Osteocyte (in vitro differentiated cells): ENCODE measurements around the gene CYP27B1. TPM values are rescaled to one million over a fixed set of nuclear protein-coding genes. Genes with fewer than 3 reads are reported as not detected.

Experiments used
- DNase-seq: peaks from one replicate; pipeline ENCODE4 v3.0.0; 2021; ENCODE audit warnings: mixed read lengths; ENCODE audit not compliant: unreplicated experiment; ENCODE audit errors: extremely low spot score
- H3K27ac Mint-ChIP-seq: one replicate; pipeline ENCODE4 v1.8.0; 2021; ENCODE audit warnings: mild to moderate bottlenecking, mixed read lengths; ENCODE audit not compliant: unreplicated experiment
- H3K27me3 Mint-ChIP-seq: one replicate; pipeline ENCODE4 v1.8.0; 2021; ENCODE audit warnings: mixed read lengths; ENCODE audit not compliant: unreplicated experiment
- H3K36me3 Mint-ChIP-seq: one replicate; pipeline ENCODE4 v1.8.0; 2021; ENCODE audit warnings: mixed read lengths; ENCODE audit not compliant: unreplicated experiment
- H3K4me1 Mint-ChIP-seq: one replicate; pipeline ENCODE4 v1.8.0; 2021; ENCODE audit warnings: mixed read lengths; ENCODE audit not compliant: unreplicated experiment
- H3K4me3 Mint-ChIP-seq: one replicate; pipeline ENCODE4 v1.8.0; 2021; ENCODE audit warnings: mild to moderate bottlenecking, moderate library complexity, mixed read lengths; ENCODE audit not compliant: unreplicated experiment
- H3K9me3 Mint-ChIP-seq: one replicate; pipeline ENCODE4 v1.8.0; 2021; ENCODE audit warnings: mixed read lengths; ENCODE audit not compliant: unreplicated experiment
- total RNA-seq: library from RNA; stranded (reverse); gene quantifications from 2 replicates; pipeline ENCODE4 v1.2.1, GENCODE V29; 2021
- TF ChIP-seq, protein P1 (sequence below): fragments of 200-600 bp; sonication (generic); IDR thresholded peaks from 2 replicates; pipeline ENCODE4 v1.5.0; 2021; ENCODE audit warnings: antibody characterized with exemption, mild to moderate bottlenecking, moderate library complexity

The CYP27B1 gene
- total RNA-seq, 1 donor from 2014 or later: 1.7 TPM

DNA sequence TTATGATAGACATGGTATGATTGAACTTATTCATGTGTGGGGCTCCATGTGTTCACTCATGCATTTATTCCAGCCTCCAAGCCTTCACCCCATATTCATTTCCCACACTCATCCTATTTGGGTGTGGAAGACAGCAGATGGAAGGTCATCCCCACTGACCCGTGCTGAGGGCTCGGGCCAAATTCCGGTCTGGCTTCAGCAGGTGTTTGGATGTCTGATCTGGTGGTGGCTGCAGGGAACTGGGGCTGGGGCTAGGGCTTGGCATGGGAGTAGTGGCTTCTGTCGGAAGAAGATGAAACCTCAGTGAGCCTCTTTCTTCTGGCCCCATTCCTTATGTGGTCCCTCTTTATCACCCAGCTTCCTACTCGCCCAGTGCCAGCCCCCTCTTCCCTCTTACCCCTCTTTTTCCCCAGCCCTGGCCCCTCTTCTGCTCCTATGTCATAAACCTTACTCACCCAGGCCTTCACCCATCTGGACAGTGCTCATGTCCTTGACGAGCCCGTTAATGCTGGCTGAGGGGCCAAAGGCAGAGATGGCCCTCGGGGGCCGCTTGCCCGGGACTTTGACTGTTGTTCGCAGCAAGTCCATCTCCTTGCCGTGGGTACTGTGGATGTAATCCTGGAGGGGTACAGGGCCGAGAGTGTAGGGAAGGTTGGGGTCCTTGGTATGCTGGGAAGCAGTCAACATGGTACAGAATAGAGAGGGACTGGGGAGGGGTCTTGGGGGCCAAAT is 36.4 kb downstream of the CYP27B1 start:
- TF ChIP-seq, protein P1, sequence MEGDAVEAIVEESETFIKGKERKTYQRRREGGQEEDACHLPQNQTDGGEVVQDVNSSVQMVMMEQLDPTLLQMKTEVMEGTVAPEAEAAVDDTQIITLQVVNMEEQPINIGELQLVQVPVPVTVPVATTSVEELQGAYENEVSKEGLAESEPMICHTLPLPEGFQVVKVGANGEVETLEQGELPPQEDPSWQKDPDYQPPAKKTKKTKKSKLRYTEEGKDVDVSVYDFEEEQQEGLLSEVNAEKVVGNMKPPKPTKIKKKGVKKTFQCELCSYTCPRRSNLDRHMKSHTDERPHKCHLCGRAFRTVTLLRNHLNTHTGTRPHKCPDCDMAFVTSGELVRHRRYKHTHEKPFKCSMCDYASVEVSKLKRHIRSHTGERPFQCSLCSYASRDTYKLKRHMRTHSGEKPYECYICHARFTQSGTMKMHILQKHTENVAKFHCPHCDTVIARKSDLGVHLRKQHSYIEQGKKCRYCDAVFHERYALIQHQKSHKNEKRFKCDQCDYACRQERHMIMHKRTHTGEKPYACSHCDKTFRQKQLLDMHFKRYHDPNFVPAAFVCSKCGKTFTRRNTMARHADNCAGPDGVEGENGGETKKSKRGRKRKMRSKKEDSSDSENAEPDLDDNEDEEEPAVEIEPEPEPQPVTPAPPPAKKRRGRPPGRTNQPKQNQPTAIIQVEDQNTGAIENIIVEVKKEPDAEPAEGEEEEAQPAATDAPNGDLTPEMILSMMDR: no peak
- H3K27me3 Mint-ChIP-seq: peaks cover 44% of the 10 kb centered on the region
- no peak overlapping the region for H3K4me3 Mint-ChIP-seq
- H3K27ac Mint-ChIP-seq: no peak overlapping the region
- H3K9me3 Mint-ChIP-seq: no peaks in the 10 kb centered on the region
- H3K4me1 Mint-ChIP-seq: peaks cover 13% of the 10 kb centered on the region
- DNase-seq: no peak
- H3K36me3 Mint-ChIP-seq: peaks cover 2% of the 10 kb centered on the region

DNA sequence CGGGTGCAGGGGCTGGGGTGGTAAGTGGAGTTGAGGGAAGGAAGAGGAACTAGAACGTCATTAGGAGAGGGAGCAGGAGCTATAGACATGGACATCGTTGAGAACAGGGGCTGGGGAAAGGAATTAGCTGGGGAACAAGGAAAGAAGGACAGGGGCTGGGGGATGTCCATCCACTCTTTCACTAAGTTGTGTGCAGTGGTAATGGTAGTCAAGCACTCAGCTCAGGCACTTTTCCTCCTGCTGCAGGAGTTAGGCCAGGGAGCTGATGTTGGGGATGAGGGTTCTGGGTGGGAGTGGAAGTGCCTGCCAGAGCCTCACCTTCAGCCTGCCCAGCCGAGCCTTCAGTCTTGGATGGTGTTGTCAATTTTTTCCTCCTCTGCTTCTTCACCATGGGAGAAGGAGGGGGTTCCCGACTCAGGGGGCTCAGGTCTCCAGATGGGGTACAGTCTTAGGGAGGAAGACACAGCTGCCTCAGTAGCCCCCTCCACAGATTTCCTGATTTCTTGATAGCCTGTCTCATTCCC is 37.5 kb downstream of the CYP27B1 start:
- Mint-ChIP-seq H3K9me3 (no peaks in the 10 kb centered on the region), H3K4me1 (peaks cover 10% of the 10 kb centered on the region), H3K27me3 (peaks cover 34% of the 10 kb centered on the region), H3K36me3 (peaks cover 2% of the 10 kb centered on the region), H3K4me3 (no peak overlapping the region), H3K27ac (no peak overlapping the region)
- no peak for DNase-seq
- TF ChIP-seq, protein P1: no peak

DNA sequence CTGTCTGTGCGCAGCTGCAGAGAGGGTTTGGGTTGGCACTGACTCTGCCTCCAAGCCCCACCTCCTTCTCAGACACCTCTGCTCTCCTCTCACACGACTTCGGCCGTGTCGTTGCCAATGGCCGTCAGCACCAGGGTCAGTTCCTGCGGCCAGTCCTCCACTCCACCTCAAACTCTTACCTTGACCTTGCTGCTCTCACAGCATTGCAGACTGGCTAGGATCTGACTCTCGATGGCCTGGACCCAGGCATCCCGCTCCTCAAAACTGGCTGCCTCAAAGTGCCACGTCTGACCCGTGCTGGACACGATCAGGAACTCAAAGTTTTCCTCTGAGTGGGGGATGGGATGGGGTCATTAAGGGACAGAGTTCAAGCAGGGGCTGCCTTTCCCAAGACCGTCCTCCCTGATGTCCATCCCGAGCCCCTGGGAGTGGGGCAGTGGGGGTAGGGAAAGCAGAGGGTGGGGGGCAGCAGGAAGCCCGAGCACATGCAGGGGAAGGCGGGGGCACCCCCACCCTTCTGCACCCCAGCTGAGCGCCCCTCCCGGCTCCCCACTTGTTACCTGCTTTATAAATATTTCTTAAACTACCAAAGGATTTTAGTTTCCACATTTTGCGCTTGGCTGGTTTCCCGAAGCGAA is 39.0 kb downstream of the CYP27B1 start:
- Mint-ChIP-seq H3K27ac (no peak overlapping the region), H3K9me3 (no peaks in the 10 kb centered on the region), H3K36me3 (peaks cover 2% of the 10 kb centered on the region), H3K27me3 (peaks cover 19% of the 10 kb centered on the region), H3K4me3 (peak overlapping the region; percentile 46), H3K4me1 (peaks cover 20% of the 10 kb centered on the region)
- peak; percentile 75 for DNase-seq
- TF ChIP-seq, protein P1: no peak

DNA sequence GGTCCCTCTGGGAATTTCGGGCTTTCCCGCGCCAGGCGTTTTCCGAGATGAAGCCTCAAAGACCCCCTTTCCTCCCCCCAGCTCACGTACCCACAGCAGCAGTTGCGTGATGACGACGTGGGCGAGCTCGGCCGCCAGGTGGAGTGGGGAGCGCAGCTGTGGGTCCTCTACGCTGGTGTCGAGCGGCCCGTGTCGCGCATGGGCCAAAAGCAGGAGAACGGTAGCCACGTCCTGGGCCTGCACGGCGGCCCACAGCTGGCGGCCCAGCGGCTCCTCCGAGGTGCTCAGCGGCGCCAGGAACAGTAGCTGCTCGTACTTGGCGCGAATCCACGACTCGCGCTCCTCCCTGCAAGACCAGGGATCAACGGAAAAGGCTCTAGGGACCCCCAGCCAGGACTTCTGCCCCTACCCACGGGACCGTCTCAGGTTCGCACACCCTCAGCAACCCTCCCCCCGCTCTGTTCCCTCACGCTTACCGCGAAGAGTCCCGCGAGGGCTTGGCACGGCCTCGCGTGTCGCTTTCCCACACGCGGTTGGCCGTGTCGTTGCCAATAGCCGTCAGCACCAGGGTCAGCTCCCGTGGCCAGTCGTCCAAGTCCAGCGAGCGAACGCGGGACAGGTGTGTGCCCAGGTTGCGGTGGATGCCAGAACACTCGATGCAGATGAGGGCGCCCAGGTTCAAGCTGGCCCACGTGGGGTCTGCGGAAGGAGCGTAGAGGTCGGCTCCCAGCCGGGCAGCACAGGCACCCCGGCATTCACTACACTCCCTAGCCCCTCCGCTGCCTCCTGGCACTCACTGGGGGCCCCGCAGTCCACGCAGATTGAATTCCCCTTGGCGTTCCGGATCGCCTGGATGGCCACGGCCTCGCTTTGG is 39.8 kb downstream of the CYP27B1 start:
- Mint-ChIP-seq H3K27me3 (peaks cover 11% of the 10 kb centered on the region), H3K36me3 (peaks cover 3% of the 10 kb centered on the region), H3K9me3 (no peaks in the 10 kb centered on the region), H3K27ac (peak overlapping the region; percentile 44), H3K4me1 (peaks cover 23% of the 10 kb centered on the region), H3K4me3 (peak overlapping the region; percentile 99)
- TF ChIP-seq, protein P1: peak; percentile 36
- peak; percentile 84 for DNase-seq
